Ovary (tissue), 3 donors: ENCODE measurements around the gene NDUFA8.

Experiments used
- EP300 ChIP-seq: sonication (generic); formaldehyde crosslinking; IDR thresholded peaks from one replicate; pipeline ENCODE4 v1.6.1; 2017; ENCODE audit warnings: antibody characterized with exemption
- POLR2A ChIP-seq: fragments of 450-650 bp; IDR thresholded peaks from one replicate; pipeline ENCODE4 v1.6.1; 2017; ENCODE audit warnings: antibody characterized with exemption, mild to moderate bottlenecking, moderate library complexity
- TF ChIP-seq, protein P1 (sequence below), 3 donors: fragments of 450-650 bp in 2 of 3; fragments of 200-600 bp in 1 of 3; IDR thresholded peaks; one replicate each; pipeline versions ENCODE4 v1.5.1 to v1.8.0; 2016 to 2022; ENCODE audit warnings: antibody characterized with exemption in 3 of 3, mild to moderate bottlenecking in 1 of 3
- donor health status: DM: no; HTN: no; CAD: no.

GRCh38 chr9:122151267-122151828, 8.2 kb downstream of the NDUFA8 start:
- TF ChIP-seq, protein P1, sequence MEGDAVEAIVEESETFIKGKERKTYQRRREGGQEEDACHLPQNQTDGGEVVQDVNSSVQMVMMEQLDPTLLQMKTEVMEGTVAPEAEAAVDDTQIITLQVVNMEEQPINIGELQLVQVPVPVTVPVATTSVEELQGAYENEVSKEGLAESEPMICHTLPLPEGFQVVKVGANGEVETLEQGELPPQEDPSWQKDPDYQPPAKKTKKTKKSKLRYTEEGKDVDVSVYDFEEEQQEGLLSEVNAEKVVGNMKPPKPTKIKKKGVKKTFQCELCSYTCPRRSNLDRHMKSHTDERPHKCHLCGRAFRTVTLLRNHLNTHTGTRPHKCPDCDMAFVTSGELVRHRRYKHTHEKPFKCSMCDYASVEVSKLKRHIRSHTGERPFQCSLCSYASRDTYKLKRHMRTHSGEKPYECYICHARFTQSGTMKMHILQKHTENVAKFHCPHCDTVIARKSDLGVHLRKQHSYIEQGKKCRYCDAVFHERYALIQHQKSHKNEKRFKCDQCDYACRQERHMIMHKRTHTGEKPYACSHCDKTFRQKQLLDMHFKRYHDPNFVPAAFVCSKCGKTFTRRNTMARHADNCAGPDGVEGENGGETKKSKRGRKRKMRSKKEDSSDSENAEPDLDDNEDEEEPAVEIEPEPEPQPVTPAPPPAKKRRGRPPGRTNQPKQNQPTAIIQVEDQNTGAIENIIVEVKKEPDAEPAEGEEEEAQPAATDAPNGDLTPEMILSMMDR (IDR thresholded peaks at IDR 0.05), result no peak
- TF ChIP-seq POLR2A (no peak), EP300 (no peak)
